ENCODE measurements around the gene PAX6.

Gene PAX6

GRCh38 chr11:31797190-31798056 is 13.7 kb downstream of the PAX6 start:
- DNase-seq, result no peak

- DNase-seq, result no peak
Measured at GRCh38 chr11:31796499-31797189, 14.5 kb downstream of the PAX6 start.

GRCh38 chr11:31795706-31796498 is 15.2 kb downstream of the PAX6 start:
- no peak for DNase-seq

- DNase-seq, result no peak
Measured at GRCh38 chr11:31794548-31794947, 16.6 kb downstream of the PAX6 start.

- DNase-seq, result no peak
Measured at GRCh38 chr11:31793264-31793663, 17.9 kb downstream of the PAX6 start.

GRCh38 chr11:31792456-31792855 is 18.7 kb downstream of the PAX6 start:
- no peak for DNase-seq

- DNase-seq, result no peak
Measured at GRCh38 chr11:31792036-31792435, 19.1 kb downstream of the PAX6 start.

- no peak for DNase-seq
Measured at GRCh38 chr11:31790649-31791048, 20.5 kb downstream of the PAX6 start.

GRCh38 chr11:31788085-31788484 is 23.0 kb downstream of the PAX6 start:
- DNase-seq, result no peak

GRCh38 chr11:31786996-31787685 is 24.0 kb downstream of the PAX6 start:
- DNase-seq, result no peak

GRCh38 chr11:31784611-31785010 is 26.5 kb downstream of the PAX6 start:
- no peak for DNase-seq

GRCh38 chr11:31783252-31783651 is 27.9 kb downstream of the PAX6 start:
- DNase-seq, result no peak

- no peak for DNase-seq
Measured at GRCh38 chr11:31782257-31782656, 28.9 kb downstream of the PAX6 start.

GRCh38 chr11:31780480-31780971 is 30.6 kb downstream of the PAX6 start:
- DNase-seq, result no peak

GRCh38 chr11:31780078-31780477 is 31.0 kb downstream of the PAX6 start:
- no peak for DNase-seq

GRCh38 chr11:31779374-31779791 is 31.7 kb downstream of the PAX6 start:
- no peak for DNase-seq

GRCh38 chr11:31772412-31772811 is 38.7 kb downstream of the PAX6 start:
- no peak for DNase-seq

- no peak for DNase-seq
Measured at GRCh38 chr11:31770011-31770700, 41.0 kb downstream of the PAX6 start.

GRCh38 chr11:31768749-31769640 is 42.1 kb downstream of the PAX6 start:
- no peak for DNase-seq

GRCh38 chr11:31767685-31768084 is 43.4 kb downstream of the PAX6 start:
- DNase-seq, result no peak

GRCh38 chr11:31767066-31767465 is 44.1 kb downstream of the PAX6 start:
- DNase-seq, result no peak

Data from T-helper 2 cell (primary cell).